Endothelial cell of umbilical vein (primary cell): ENCODE data around the gene SLC22A23. TPM values are rescaled to one million over a fixed set of nuclear protein-coding genes. Genes with fewer than 3 reads are reported as not detected.

Experiments
- BruUV-seq: library from RNA; stranded (reverse); fragments of 400-500 nt; replicated peaks from 2 replicates; lab custom pipeline; 2021; lab: Mats Ljungman, UMichigan
- CTCF ChIA-PET: fragments of 300-600, 350-600 bp; sonication (Branson Sonifier 250); formaldehyde crosslinking; loops from one replicate; lab custom pipeline; 2021; ENCODE audit warnings: antibody characterized with exemption, inconsistent platforms; lab: Charles Lee
- POLR2A ChIA-PET: fragments of 300-600, 350-600 bp; sonication (Branson Sonifier 250); formaldehyde crosslinking; loops from one replicate; lab custom pipeline; 2021; ENCODE audit warnings: antibody characterized with exemption, inconsistent platforms; lab: Charles Lee
- DNase-seq: peaks from one replicate; pipeline ENCODE4 v3.0.0-alpha.2; 2011; ENCODE audit warnings: low read depth, low spot score
- FAIRE-seq: peaks from 2 replicates; lab custom pipeline; 2011; peaks lifted over from hg19 to GRCh38; lab: Jason Lieb, UNC
- H2AFZ ChIP-seq: 2 replicates; pipeline ENCODE4 v1.6.0; 2012; ENCODE audit warnings: low read depth, low read length, control low read depth, inconsistent platforms
- H3K27ac ChIP-seq: 2 replicates; pipeline ENCODE4 v1.5.1; 2011; ENCODE audit warnings: low read depth, mild to moderate bottlenecking, control low read depth, low read length, moderate library complexity; ENCODE audit not compliant: insufficient read depth
- H3K27me3 ChIP-seq, 2 experiments: 2 replicates each; pipeline versions ENCODE4 v1.6.0 to v1.6.1; 2011; ENCODE audit warnings: low read length in 2 of 2, mixed read lengths in 1 of 2; ENCODE audit not compliant: control insufficient read depth in 2 of 2, insufficient read depth in 2 of 2
- H3K36me3 ChIP-seq, 2 experiments: 2 replicates in 1 of 2; 3 replicates in 1 of 2; pipeline ENCODE4 v1.5.1; 2011; ENCODE audit warnings: low read length in 2 of 2, mild to moderate bottlenecking in 1 of 2, moderate library complexity in 1 of 2; ENCODE audit not compliant: control insufficient read depth in 2 of 2, insufficient read depth in 2 of 2; ENCODE audit errors: extremely low read depth in 1 of 2
- H3K4me1 ChIP-seq: 3 replicates; pipeline ENCODE4 v1.5.1; 2011; ENCODE audit warnings: mild to moderate bottlenecking, low read length; ENCODE audit not compliant: control insufficient read depth, insufficient read depth; ENCODE audit errors: extremely low read depth
- H3K4me2 ChIP-seq: 2 replicates; pipeline ENCODE4 v1.6.1; 2011; ENCODE audit warnings: low read length, control low read depth, mixed read lengths; ENCODE audit not compliant: insufficient read depth
- H3K4me3 ChIP-seq, 3 experiments: fragments of 200-600 bp in 1 of 3; sonication (generic), shearing (Covaris generic) in 1 of 3; replicated peaks in 1 of 3; 2 replicates each; pipeline ENCODE4 v1.5.1; 2011 to 2016; ENCODE audit warnings: control low read depth in 3 of 3, low read length in 3 of 3, mild to moderate bottlenecking in 2 of 3, inconsistent platforms in 1 of 3, low read depth in 1 of 3, moderate library complexity in 1 of 3; ENCODE audit not compliant: insufficient read depth in 1 of 3
- H3K79me2 ChIP-seq: 2 replicates; pipeline ENCODE4 v1.6.0; 2012; ENCODE audit warnings: low read length, inconsistent platforms; ENCODE audit not compliant: control insufficient read depth, insufficient read depth
- H3K9ac ChIP-seq: replicated peaks from 2 replicates; pipeline ENCODE3; 2011; ENCODE audit warnings: low read length, control low read depth; ENCODE audit not compliant: insufficient read depth; ENCODE audit errors: extremely low read depth
- H3K9me1 ChIP-seq: replicated peaks from 3 replicates; pipeline ENCODE4 v1.6.0; 2011; ENCODE audit warnings: mild to moderate bottlenecking, low read length; ENCODE audit not compliant: control insufficient read depth, insufficient read depth; ENCODE audit errors: extremely low read depth
- H3K9me3 ChIP-seq: replicated peaks from 2 replicates; pipeline ENCODE4 v1.5.1; 2012; ENCODE audit warnings: low read length, inconsistent platforms; ENCODE audit not compliant: control insufficient read depth, insufficient read depth
- H4K20me1 ChIP-seq: replicated peaks from 2 replicates; pipeline ENCODE3; 2011; ENCODE audit warnings: mild to moderate bottlenecking, low read length; ENCODE audit not compliant: control insufficient read depth, insufficient read depth; ENCODE audit errors: extremely low read depth
- CTCF ChIP-seq, 2 donors: IDR thresholded peaks; 1 replicate in 1 of 2; 2 replicates in 1 of 2; pipeline ENCODE4 v1.5.1; 2011; ENCODE audit warnings: low read length in 2 of 2, mild to moderate bottlenecking in 2 of 2, moderate library complexity in 2 of 2, control low read depth in 1 of 2, inconsistent platforms in 1 of 2, low read depth in 1 of 2; ENCODE audit not compliant: insufficient read depth in 1 of 2; ENCODE audit errors: extremely low read depth in 1 of 2
- EZH2 ChIP-seq: IDR thresholded peaks from 2 replicates; pipeline ENCODE4 v1.6.1; 2012; ENCODE audit warnings: borderline replicate concordance, low read depth, mild to moderate bottlenecking, moderate library complexity, low read length, inconsistent platforms; ENCODE audit not compliant: severe bottlenecking
- FOS ChIP-seq: IDR thresholded peaks from 2 replicates; pipeline ENCODE4 v1.6.1; 2011; ENCODE audit warnings: mild to moderate bottlenecking, low read length, moderate library complexity, borderline replicate concordance; ENCODE audit not compliant: insufficient read depth
- GATA2 ChIP-seq: IDR thresholded peaks from 2 replicates; pipeline ENCODE4 v1.7.0; 2011; ENCODE audit warnings: low read depth, mild to moderate bottlenecking, moderate library complexity, mixed read lengths, low read length; ENCODE audit not compliant: insufficient read length, insufficient read depth
- JUN ChIP-seq: IDR thresholded peaks from 2 replicates; pipeline ENCODE4 v1.6.1; 2011; ENCODE audit warnings: borderline replicate concordance, low read depth; ENCODE audit not compliant: insufficient read length, insufficient read depth
- MAX ChIP-seq: IDR thresholded peaks from 2 replicates; pipeline ENCODE4 v1.6.1; 2011; ENCODE audit not compliant: insufficient read depth, insufficient read length
- MYC ChIP-seq: IDR thresholded peaks from one replicate; pipeline ENCODE4 v1.6.1; 2011; ENCODE audit warnings: mild to moderate bottlenecking, low read depth, low read length
- POLR2A ChIP-seq: IDR thresholded peaks from 2 replicates; pipeline ENCODE4 v1.6.1; 2012; ENCODE audit warnings: low read depth, mild to moderate bottlenecking, control low read depth, low read length
- POLR2AphosphoS5 ChIP-seq: IDR thresholded peaks from 2 replicates; pipeline ENCODE4 v1.6.1; 2012; ENCODE audit warnings: low read depth, mild to moderate bottlenecking, control low read depth, low read length, moderate library complexity; ENCODE audit not compliant: insufficient read depth
- dilution Hi-C: fragments of 300-500 bp; cut with MboI; formaldehyde crosslinking; loops from one replicate; pipeline ENCODE4 v1.15.0; 2019; ENCODE audit warnings: low sequenced_read_pairs; ENCODE audit not compliant: extremely low pct_ligation_motif_present
- intact Hi-C: fragments of 100-400 bp; cut with micrococcal nuclease; formaldehyde crosslinking; loops from one replicate; pipeline ENCODE4 v1.10.0; 2022
- polyA plus RNA-seq, 4 experiments: library from polyadenylated mRNA; depleted of rRNA in 3 of 4; stranded (reverse) in 3 of 4; unstranded in 1 of 4; fragments of >200 nt; gene quantifications; 2 replicates each; pipeline versions ENCODE4 v1.2.1 to v1.2.3, GENCODE V29; 2011 to 2012; ENCODE audit warnings: missing spikeins in 1 of 4
- total RNA-seq: library from RNA; stranded (reverse); gene quantifications from 2 replicates; pipeline ENCODE4 v1.2.3, GENCODE V29; 2021

The SLC22A23 gene
- total and polyA plus RNA-seq, 2 donors (not counting 3 experiments of a cell fraction or from before 2014, with no cell fraction given), result 4.2 to 14.3 TPM

GRCh38 chr6:3355011-3355357, 101.9 kb downstream of the SLC22A23 start:
- Histone ChIP-seq H3K9me1 (no peaks in the 10 kb centered on the region), H3K79me2 (no peaks in the 10 kb centered on the region), H3K4me2 (no peak overlapping the region), H3K27me3 (no peaks in the 10 kb centered on the region), H2AFZ (no peak overlapping the region), H3K4me3 (no peak overlapping the region), H3K4me1 (peaks cover 6% of the 10 kb centered on the region), H4K20me1 (no peaks in the 10 kb centered on the region), H3K36me3 (no peaks in the 10 kb centered on the region), H3K27ac (no peak overlapping the region), H3K9ac (no peak overlapping the region), H3K9me3 (no peaks in the 10 kb centered on the region)
- DNase-seq, result no peak
- intact Hi-C loops, result loop anchor here (2.0 kb wide), 1 partner anchor 30 kb away; no protein-coding TSS in a partner anchor
- dilution Hi-C loops, result no loop called here
- no peak for FAIRE-seq
- no TSS peak for BruUV-seq
- ChIA-PET POLR2A (interaction anchor here (0.6 to 0.7 kb wide), 2 partner anchors 26 to 31 kb away, joined by 3 read pairs; no protein-coding TSS in a partner anchor), CTCF (interaction anchor here (0.8 to 1.0 kb wide), 2 partner anchors 16 to 56 kb away, joined by 4 read pairs; no protein-coding TSS in a partner anchor)
- TF ChIP-seq POLR2A (no peak), CTCF (IDR thresholded peaks at IDR 0.05; ENCODE audit: extremely low read depth in 1 of 2, insufficient read depth in 1 of 2, low read depth in 1 of 2, low read length in 2 of 2) (no peak), MAX (no peak), POLR2AphosphoS5 (no peak), MYC (no peak), EZH2 (no peak), GATA2 (no peak), FOS (no peak), JUN (no peak)
